NCI-H82 (cell line): ENCODE results near the gene ELMO2.

ENCODE experiments used
- DNase-seq: peaks from one replicate; lab custom pipeline; 2025; lab: John Stamatoyannopoulos, UW

ELMO2 gene

DNA sequence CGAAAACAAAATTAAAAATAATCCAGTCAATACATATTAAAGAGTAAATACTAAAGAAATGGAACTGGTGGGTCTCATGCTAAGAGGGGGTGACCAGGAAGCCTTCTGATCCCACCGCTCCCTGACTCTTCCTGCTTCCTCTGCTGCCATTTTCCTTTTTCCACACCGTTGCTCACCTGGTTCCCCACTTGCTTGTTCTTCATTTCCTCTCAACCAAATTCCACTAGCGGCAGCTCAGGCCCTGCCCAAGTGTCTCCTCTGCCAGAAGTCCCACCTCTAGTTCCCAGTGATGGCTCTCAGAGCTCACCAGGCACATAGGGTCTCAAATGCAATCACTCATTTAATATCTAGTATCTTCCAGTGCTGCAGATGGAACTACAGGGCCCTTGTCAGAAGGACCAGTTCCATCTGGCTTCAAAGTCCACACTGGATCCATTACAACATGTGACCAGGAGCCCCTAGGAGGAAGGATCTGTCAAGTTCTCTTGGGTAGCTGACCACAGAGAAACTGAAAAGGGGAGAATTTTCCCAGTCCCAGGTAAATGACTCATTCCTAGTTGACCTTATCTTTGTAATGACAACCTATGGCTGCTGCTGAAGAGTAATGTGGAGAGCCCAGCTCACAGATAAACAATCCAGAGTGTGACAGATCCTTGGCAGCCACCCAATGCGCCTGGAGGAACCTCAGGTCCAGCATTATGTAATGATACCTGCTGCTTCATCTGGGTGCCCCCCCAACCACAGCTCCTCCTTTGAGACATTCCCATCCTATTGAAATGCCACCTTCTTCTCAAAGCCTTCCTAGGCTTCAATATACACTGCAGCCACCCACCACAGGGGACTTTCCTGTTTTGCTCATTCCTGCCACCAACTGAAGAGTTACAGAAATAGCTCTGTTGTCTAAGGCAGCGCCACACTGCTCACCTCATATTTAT lies 38.2 kb downstream of the ELMO2 start:
- DNase-seq = no peak

DNA sequence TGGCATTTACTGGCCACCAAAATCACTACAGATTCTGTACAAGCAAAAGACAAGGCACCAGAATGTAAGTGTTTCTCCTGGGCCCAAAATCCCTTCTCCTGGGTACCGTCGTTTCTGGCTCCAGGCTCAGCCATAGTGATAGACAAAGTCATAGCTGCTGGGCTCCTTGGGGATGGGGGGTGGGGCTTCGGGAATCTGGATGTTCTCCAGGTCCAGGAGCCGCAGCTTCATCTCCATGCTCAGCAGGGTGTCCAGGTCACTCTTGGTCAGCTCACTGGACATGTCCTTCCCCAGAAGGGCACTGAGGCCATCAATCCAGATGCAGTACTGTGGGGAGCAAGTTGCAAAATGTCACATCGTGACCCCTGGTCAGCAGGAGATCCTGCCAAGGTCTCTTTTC lies 39.2 kb downstream of the ELMO2 start:
- DNase-seq = no peak

GRCh38 chr20:46366826-46367225 lies 39.6 kb downstream of the ELMO2 start:
- no peak for DNase-seq

DNA sequence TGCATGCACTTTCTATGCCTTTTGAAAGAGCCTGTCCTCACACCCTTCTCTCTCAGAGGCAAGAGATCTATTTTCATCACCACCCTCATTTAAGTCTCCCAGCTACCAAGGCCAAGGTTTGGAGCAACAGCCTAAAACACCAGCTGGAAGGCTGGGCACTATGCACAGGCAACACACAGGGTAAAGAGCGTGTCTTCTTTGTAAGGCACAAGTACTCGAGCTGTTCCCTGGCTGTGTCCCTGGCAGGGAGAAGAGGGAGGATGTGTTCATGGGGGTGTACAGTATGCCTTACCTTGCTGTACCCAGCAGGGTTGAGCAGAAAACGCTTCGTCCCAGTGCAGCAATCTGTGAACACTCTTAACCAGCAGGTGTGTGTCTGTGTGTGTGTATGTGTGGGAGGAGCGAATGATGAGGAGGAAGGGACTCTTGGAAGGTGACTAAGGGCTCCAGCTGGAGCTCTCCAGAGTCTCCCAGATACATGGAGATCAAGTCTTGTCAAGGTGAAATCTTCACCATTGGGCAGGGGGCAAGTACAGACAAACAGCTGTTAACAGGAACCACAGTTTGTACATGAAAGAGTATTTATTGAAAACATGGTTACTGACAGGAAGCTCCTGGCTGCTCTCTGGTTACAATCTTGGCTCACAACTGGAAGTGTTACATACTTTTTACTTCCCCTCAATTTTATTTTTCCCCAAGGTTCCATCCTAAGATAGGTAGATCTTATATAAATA lies 40.8 kb downstream of the ELMO2 start:
- DNase-seq = no peak

GRCh38 chr20:46364670-46365486 lies 41.5 kb downstream of the ELMO2 start:
- DNase-seq = peak; percentile 41

GRCh38 chr20:46363874-46364669 lies 42.3 kb downstream of the ELMO2 start:
- DNase-seq = peak; percentile 92

- no peak for DNase-seq
Observed at GRCh38 chr20:46362921-46363867, 43.2 kb downstream of the ELMO2 start.

DNA sequence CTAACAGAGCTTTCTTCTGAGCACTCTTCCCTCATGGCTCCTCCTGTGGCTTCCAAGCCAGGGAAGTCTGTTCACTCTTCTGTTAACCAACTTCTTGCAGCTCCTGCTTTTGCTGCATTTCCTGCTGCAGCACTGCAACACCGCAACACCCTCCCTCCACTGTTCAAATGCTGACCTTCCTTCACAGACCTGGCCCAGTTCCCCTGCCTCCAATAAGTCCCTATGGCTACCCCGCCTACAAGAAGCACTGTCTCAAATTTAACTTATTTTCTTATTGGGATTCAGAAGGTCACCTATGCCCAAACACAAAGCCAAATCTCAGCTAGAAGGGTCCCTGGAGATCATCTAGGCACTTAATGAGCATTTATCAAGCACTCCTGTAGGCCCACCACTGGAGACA lies 44.6 kb downstream of the ELMO2 start:
- no peak for DNase-seq

- no peak for DNase-seq
Observed at GRCh38 chr20:46361381-46361780, 45.0 kb downstream of the ELMO2 start.

- DNase-seq = no peak
Observed at GRCh38 chr20:46359233-46359751, 47.1 kb downstream of the ELMO2 start.

- no peak for DNase-seq
Observed at GRCh38 chr20:46358346-46359058, 47.9 kb downstream of the ELMO2 start.

- no peak for DNase-seq
Observed at GRCh38 chr20:46357030-46357514, 49.3 kb downstream of the ELMO2 start.

DNA sequence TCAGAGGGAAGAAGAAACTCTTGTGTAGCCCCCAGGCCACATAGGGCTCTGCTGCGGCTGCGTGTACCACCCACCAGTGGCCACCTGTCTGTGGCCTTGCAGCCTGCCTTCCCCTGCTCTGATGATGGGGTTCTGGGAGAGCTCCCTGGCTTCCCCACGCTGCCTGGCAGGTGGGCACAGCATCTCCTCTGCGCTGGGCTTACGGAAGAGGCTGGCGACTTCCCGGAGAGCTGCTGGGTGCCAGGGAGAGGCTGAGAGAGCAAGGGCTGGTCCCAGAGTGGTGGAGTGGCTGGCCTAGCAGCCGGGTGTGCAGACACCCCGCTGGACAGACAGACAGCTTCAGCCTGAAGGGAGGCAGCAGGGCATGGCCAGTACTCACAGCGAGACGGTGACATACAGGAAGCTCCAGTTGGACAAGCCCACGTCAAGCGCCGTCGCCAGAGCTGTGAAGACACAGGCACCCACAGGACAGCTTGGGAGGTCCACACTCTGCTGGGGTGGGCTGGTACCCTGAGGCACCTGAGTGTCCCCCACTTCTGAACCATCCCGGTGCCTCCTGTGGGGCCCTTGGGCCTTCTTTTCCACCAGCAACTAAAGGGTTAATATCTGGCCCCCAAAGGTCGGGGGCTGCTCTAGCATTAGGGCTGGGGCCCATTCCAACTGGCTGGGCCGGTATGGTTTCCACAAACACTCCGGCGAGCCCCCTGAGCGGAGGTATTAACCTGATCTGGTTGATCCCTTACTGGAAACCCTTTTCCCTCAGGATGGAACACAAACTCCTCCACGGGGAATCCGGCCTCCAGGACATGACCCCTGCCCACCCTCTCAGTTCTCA lies 50.0 kb downstream of the ELMO2 start:
- no peak for DNase-seq

GRCh38 chr20:46355778-46356177 lies 50.6 kb downstream of the ELMO2 start:
- DNase-seq = no peak

DNA sequence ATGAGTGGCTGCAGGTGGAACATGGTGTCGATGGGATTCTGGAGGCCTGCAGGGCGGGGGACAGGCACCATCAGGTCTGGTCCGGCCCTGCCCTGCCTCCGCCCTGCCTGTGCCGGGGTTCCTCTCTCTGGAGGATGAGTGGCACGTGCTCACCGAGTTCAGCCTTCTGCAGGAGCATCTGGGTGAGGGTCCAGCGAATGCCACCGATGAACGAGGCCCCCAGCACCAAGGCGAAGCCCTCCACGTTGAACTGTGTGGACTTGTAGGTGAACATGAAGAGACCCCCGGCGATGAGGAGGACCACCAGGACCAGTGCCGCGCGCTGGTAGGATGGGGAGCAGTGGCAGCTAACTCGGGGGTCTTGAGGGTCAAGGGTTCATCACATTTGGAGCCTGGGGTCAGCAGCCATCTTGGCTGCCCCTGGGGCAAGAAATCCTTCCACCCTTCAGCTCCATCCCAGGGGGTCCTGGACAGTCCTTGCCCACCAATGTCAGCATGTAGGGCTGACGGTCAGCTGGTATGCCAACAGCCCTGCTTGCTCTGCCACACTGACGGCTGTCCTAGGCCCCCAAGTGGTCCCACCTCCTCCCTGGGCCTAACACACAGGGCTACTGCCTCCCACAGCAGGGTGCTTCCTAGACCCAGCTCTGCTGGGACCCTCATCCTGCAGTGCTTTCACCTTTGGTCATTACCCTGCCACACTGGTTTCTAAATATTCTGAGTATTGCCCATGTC lies 51.3 kb downstream of the ELMO2 start:
- DNase-seq = no peak

DNA sequence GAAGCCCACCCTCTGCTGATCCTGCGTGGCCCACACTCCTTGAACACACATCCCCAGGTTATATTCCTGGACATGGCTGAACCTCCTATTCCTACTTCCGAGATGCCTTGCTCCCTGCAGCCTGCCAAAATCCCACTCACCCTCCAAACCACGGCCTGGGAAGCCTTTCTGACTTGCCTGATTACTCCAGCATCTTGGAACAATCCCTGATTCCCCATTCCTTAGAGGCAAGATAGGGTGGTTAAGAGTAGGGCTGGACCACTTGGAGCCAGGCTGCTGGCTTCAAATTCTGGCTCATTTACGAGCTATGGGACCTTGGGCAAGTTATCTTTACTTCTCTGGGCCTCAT lies 52.2 kb downstream of the ELMO2 start:
- DNase-seq = no peak

DNA sequence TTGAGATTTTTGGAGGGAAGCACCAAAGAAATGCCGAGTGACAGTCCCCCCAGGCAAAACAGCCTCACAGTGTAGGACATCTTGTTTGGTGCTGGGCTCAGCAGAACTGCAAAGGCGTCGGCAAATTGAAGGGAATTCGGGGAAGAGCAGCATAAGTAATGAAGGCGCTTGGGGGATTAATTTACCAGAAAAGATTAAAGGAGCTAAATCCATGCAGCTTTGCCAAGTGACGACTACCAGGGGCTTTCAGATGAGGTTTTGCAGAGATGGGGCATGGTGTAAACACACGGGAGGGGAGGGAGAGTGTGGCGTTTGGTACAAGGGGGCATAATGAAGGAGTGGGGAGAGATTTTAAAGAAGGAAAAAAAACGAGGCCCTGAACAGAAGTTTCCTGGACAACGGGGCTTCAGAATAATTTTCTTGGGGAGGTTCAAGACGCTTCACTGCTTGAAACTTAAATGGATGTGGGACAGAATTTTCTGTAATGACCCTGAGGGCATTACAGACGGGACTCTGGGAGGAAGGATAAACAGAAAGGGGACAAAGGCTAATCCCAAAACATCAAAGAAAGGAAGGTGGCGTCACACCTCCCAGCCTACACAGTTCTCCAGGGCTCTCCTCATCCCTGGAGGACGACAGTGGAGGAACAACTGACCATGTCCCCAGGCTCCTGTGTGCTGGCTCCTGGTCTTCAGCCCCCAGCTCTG lies 52.8 kb downstream of the ELMO2 start:
- peak; percentile 93 for DNase-seq
